Endothelial cell of umbilical vein (primary cell): ENCODE measurements around the gene AKNAD1. TPM values are rescaled to one million over a fixed set of nuclear protein-coding genes. Genes with fewer than 3 reads are reported as not detected.

ENCODE experiments used
- BruUV-seq: library from RNA; stranded (reverse); fragments of 400-500 nt; replicated peaks from 2 replicates; lab custom pipeline; 2021; lab: Mats Ljungman, UMichigan
- CTCF ChIA-PET: fragments of 300-600, 350-600 bp; sonication (Branson Sonifier 250); formaldehyde crosslinking; loops from one replicate; lab custom pipeline; 2021; ENCODE audit warnings: antibody characterized with exemption, inconsistent platforms; lab: Charles Lee
- POLR2A ChIA-PET: fragments of 300-600, 350-600 bp; sonication (Branson Sonifier 250); formaldehyde crosslinking; loops from one replicate; lab custom pipeline; 2021; ENCODE audit warnings: antibody characterized with exemption, inconsistent platforms; lab: Charles Lee
- DNase-seq: peaks from one replicate; pipeline ENCODE4 v3.0.0-alpha.2; 2011; ENCODE audit warnings: low read depth, low spot score
- FAIRE-seq: peaks from 2 replicates; lab custom pipeline; 2011; peaks lifted over from hg19 to GRCh38; lab: Jason Lieb, UNC
- H2AFZ ChIP-seq: 2 replicates; pipeline ENCODE4 v1.6.0; 2012; ENCODE audit warnings: low read depth, low read length, control low read depth, inconsistent platforms
- H3K27ac ChIP-seq: 2 replicates; pipeline ENCODE4 v1.5.1; 2011; ENCODE audit warnings: low read depth, mild to moderate bottlenecking, control low read depth, low read length, moderate library complexity; ENCODE audit not compliant: insufficient read depth
- H3K27me3 ChIP-seq, 2 experiments: 2 replicates each; pipeline versions ENCODE4 v1.6.0 to v1.6.1; 2011; ENCODE audit warnings: low read length in 2 of 2, mixed read lengths in 1 of 2; ENCODE audit not compliant: control insufficient read depth in 2 of 2, insufficient read depth in 2 of 2
- H3K36me3 ChIP-seq, 2 experiments: 2 replicates in 1 of 2; 3 replicates in 1 of 2; pipeline ENCODE4 v1.5.1; 2011; ENCODE audit warnings: low read length in 2 of 2, mild to moderate bottlenecking in 1 of 2, moderate library complexity in 1 of 2; ENCODE audit not compliant: control insufficient read depth in 2 of 2, insufficient read depth in 2 of 2; ENCODE audit errors: extremely low read depth in 1 of 2
- H3K4me1 ChIP-seq: 3 replicates; pipeline ENCODE4 v1.5.1; 2011; ENCODE audit warnings: mild to moderate bottlenecking, low read length; ENCODE audit not compliant: control insufficient read depth, insufficient read depth; ENCODE audit errors: extremely low read depth
- H3K4me2 ChIP-seq: 2 replicates; pipeline ENCODE4 v1.6.1; 2011; ENCODE audit warnings: low read length, control low read depth, mixed read lengths; ENCODE audit not compliant: insufficient read depth
- H3K4me3 ChIP-seq, 3 experiments: fragments of 200-600 bp in 1 of 3; sonication (generic), shearing (Covaris generic) in 1 of 3; replicated peaks in 1 of 3; 2 replicates each; pipeline ENCODE4 v1.5.1; 2011 to 2016; ENCODE audit warnings: control low read depth in 3 of 3, low read length in 3 of 3, mild to moderate bottlenecking in 2 of 3, inconsistent platforms in 1 of 3, low read depth in 1 of 3, moderate library complexity in 1 of 3; ENCODE audit not compliant: insufficient read depth in 1 of 3
- H3K79me2 ChIP-seq: 2 replicates; pipeline ENCODE4 v1.6.0; 2012; ENCODE audit warnings: low read length, inconsistent platforms; ENCODE audit not compliant: control insufficient read depth, insufficient read depth
- H3K9ac ChIP-seq: replicated peaks from 2 replicates; pipeline ENCODE3; 2011; ENCODE audit warnings: low read length, control low read depth; ENCODE audit not compliant: insufficient read depth; ENCODE audit errors: extremely low read depth
- H3K9me1 ChIP-seq: replicated peaks from 3 replicates; pipeline ENCODE4 v1.6.0; 2011; ENCODE audit warnings: mild to moderate bottlenecking, low read length; ENCODE audit not compliant: control insufficient read depth, insufficient read depth; ENCODE audit errors: extremely low read depth
- H3K9me3 ChIP-seq: replicated peaks from 2 replicates; pipeline ENCODE4 v1.5.1; 2012; ENCODE audit warnings: low read length, inconsistent platforms; ENCODE audit not compliant: control insufficient read depth, insufficient read depth
- H4K20me1 ChIP-seq: replicated peaks from 2 replicates; pipeline ENCODE3; 2011; ENCODE audit warnings: mild to moderate bottlenecking, low read length; ENCODE audit not compliant: control insufficient read depth, insufficient read depth; ENCODE audit errors: extremely low read depth
- CTCF ChIP-seq, 2 donors: IDR thresholded peaks; 1 replicate in 1 of 2; 2 replicates in 1 of 2; pipeline ENCODE4 v1.5.1; 2011; ENCODE audit warnings: low read length in 2 of 2, mild to moderate bottlenecking in 2 of 2, moderate library complexity in 2 of 2, control low read depth in 1 of 2, inconsistent platforms in 1 of 2, low read depth in 1 of 2; ENCODE audit not compliant: insufficient read depth in 1 of 2; ENCODE audit errors: extremely low read depth in 1 of 2
- EZH2 ChIP-seq: IDR thresholded peaks from 2 replicates; pipeline ENCODE4 v1.6.1; 2012; ENCODE audit warnings: borderline replicate concordance, low read depth, mild to moderate bottlenecking, moderate library complexity, low read length, inconsistent platforms; ENCODE audit not compliant: severe bottlenecking
- FOS ChIP-seq: IDR thresholded peaks from 2 replicates; pipeline ENCODE4 v1.6.1; 2011; ENCODE audit warnings: mild to moderate bottlenecking, low read length, moderate library complexity, borderline replicate concordance; ENCODE audit not compliant: insufficient read depth
- GATA2 ChIP-seq: IDR thresholded peaks from 2 replicates; pipeline ENCODE4 v1.7.0; 2011; ENCODE audit warnings: low read depth, mild to moderate bottlenecking, moderate library complexity, mixed read lengths, low read length; ENCODE audit not compliant: insufficient read length, insufficient read depth
- JUN ChIP-seq: IDR thresholded peaks from 2 replicates; pipeline ENCODE4 v1.6.1; 2011; ENCODE audit warnings: borderline replicate concordance, low read depth; ENCODE audit not compliant: insufficient read length, insufficient read depth
- MYC ChIP-seq: IDR thresholded peaks from one replicate; pipeline ENCODE4 v1.6.1; 2011; ENCODE audit warnings: mild to moderate bottlenecking, low read depth, low read length
- POLR2A ChIP-seq: IDR thresholded peaks from 2 replicates; pipeline ENCODE4 v1.6.1; 2012; ENCODE audit warnings: low read depth, mild to moderate bottlenecking, control low read depth, low read length
- POLR2AphosphoS5 ChIP-seq: IDR thresholded peaks from 2 replicates; pipeline ENCODE4 v1.6.1; 2012; ENCODE audit warnings: low read depth, mild to moderate bottlenecking, control low read depth, low read length, moderate library complexity; ENCODE audit not compliant: insufficient read depth
- dilution Hi-C: fragments of 300-500 bp; cut with MboI; formaldehyde crosslinking; loops from one replicate; pipeline ENCODE4 v1.15.0; 2019; ENCODE audit warnings: low sequenced_read_pairs; ENCODE audit not compliant: extremely low pct_ligation_motif_present
- intact Hi-C: fragments of 100-400 bp; cut with micrococcal nuclease; formaldehyde crosslinking; loops from one replicate; pipeline ENCODE4 v1.10.0; 2022
- polyA plus RNA-seq, 4 experiments: library from polyadenylated mRNA; depleted of rRNA in 3 of 4; stranded (reverse) in 3 of 4; unstranded in 1 of 4; fragments of >200 nt; gene quantifications; 2 replicates each; pipeline versions ENCODE4 v1.2.1 to v1.2.3, GENCODE V29; 2011 to 2012; ENCODE audit warnings: missing spikeins in 1 of 4
- total RNA-seq: library from RNA; stranded (reverse); gene quantifications from 2 replicates; pipeline ENCODE4 v1.2.3, GENCODE V29; 2021
- TF ChIP-seq, protein P1 (sequence below): IDR thresholded peaks from 2 replicates; pipeline ENCODE4 v1.6.1; 2011; ENCODE audit not compliant: insufficient read depth, insufficient read length

AKNAD1 gene
- total and polyA plus RNA-seq, 2 donors (not counting 3 experiments of a cell fraction or from before 2014, with no cell fraction given) = not detected

- intact Hi-C loops = no loop called here
- CTCF ChIA-PET = interaction anchor here (1.3 to 1.9 kb wide), 3 partner anchors 16 to 34 kb away, joined by 3 to 4 read pairs (median 3); no protein-coding TSS in a partner anchor
- Histone ChIP-seq H3K9ac (no peak overlapping the region), H3K27me3 (peaks cover 12 to 17% of the 10 kb centered on the region in 2 experiments), H4K20me1 (no peaks in the 10 kb centered on the region), H3K36me3 (no peaks in the 10 kb centered on the region), H3K4me3 (no peak overlapping the region), H3K4me1 (no peaks in the 10 kb centered on the region), H3K9me3 (no peaks in the 10 kb centered on the region), H2AFZ (no peak overlapping the region), H3K4me2 (no peak overlapping the region), H3K27ac (no peak overlapping the region), H3K9me1 (no peaks in the 10 kb centered on the region), H3K79me2 (no peaks in the 10 kb centered on the region)
- TF ChIP-seq MYC (no peak), EZH2 (no peak), GATA2 (no peak), FOS (no peak), POLR2AphosphoS5 (no peak), POLR2A (no peak), CTCF (IDR thresholded peaks at IDR 0.05; ENCODE audit: extremely low read depth in 1 of 2, insufficient read depth in 1 of 2, low read depth in 1 of 2, low read length in 2 of 2) (no peak), JUN (no peak)
- TF ChIP-seq, protein P1, sequence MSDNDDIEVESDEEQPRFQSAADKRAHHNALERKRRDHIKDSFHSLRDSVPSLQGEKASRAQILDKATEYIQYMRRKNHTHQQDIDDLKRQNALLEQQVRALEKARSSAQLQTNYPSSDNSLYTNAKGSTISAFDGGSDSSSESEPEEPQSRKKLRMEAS = no peak
- dilution Hi-C loops = no loop called here
- FAIRE-seq (no peak), DNase-seq (no peak)
- POLR2A ChIA-PET = no interaction called here
- BruUV-seq = no TSS peak
Observed at GRCh38 chr1:108850929-108851328, 6.0 kb downstream of the AKNAD1 start.
